Choroid plexus epithelial cell (primary cell): ENCODE measurements around the gene NECTIN1.

Experiments used
- DNase-seq: peaks from one replicate; pipeline ENCODE4 v3.0.0-alpha.2; 2010; ENCODE audit warnings: low read depth
- H3K4me3 ChIP-seq: 2 replicates; pipeline ENCODE4 v1.5.1; 2011; ENCODE audit warnings: low read depth, mild to moderate bottlenecking, control low read depth, low read length, moderate library complexity
- CTCF ChIP-seq: conservative IDR thresholded peaks from 2 replicates; pipeline ENCODE4 v1.5.1; 2011; ENCODE audit warnings: low read depth, mild to moderate bottlenecking, control low read depth, inconsistent platforms, low read length, moderate library complexity

Gene NECTIN1

GRCh38 chr11:119700030-119700429 is 29.0 kb downstream of the NECTIN1 start:
- TF ChIP-seq CTCF = no peak
- no peak for DNase-seq
- no peak overlapping the region for H3K4me3 ChIP-seq

GRCh38 chr11:119699227-119699626 is 29.8 kb downstream of the NECTIN1 start:
- TF ChIP-seq CTCF = no peak
- no peak for DNase-seq

GRCh38 chr11:119697882-119698281 is 31.1 kb downstream of the NECTIN1 start:
- no peak for TF ChIP-seq CTCF
- DNase-seq = no peak
- no peak overlapping the region for H3K4me3 ChIP-seq

More at GRCh38 chr11:119699227-119699626, 29.8 kb downstream of the NECTIN1 start:
- no peak overlapping the region for H3K4me3 ChIP-seq

GRCh38 chr11:119697445-119697844 is 31.6 kb downstream of the NECTIN1 start:
- DNase-seq = no peak
- no peak overlapping the region for H3K4me3 ChIP-seq
- no peak for TF ChIP-seq CTCF

GRCh38 chr11:119696378-119697222 is 32.4 kb downstream of the NECTIN1 start:
- no peak overlapping the region for H3K4me3 ChIP-seq
- no peak for TF ChIP-seq CTCF
- no peak for DNase-seq

GRCh38 chr11:119694334-119694733 is 34.7 kb downstream of the NECTIN1 start:
- no peak overlapping the region for H3K4me3 ChIP-seq

More at GRCh38 chr11:119694334-119694733, 34.7 kb downstream of the NECTIN1 start:
- TF ChIP-seq CTCF = peak; percentile 17
- peak; percentile 21 for DNase-seq
